MCF 10A (cell line): ENCODE data around the gene EHBP1. TPM values are rescaled to one million over a fixed set of nuclear protein-coding genes. Genes with fewer than 3 reads are reported as not detected.

Source experiments
- BruUV-seq: library from RNA; stranded (reverse); fragments of 400-500 nt; replicated peaks from 2 replicates; lab custom pipeline; 2021; lab: Mats Ljungman, UMichigan
- CTCF ChIA-PET: fragments of 300-600 bp; sonication (Branson Sonifier 250); formaldehyde crosslinking; extraction: SDS; loops from one replicate; lab custom pipeline; 2021; ENCODE audit warnings: antibody characterized with exemption, inconsistent platforms; lab: Yijun Ruan, JAX
- POLR2A ChIA-PET: fragments of 300-600, 350-650 bp; sonication (Branson Sonifier 250); formaldehyde crosslinking; extraction: SDS; loops from one replicate; lab custom pipeline; 2020; ENCODE audit warnings: antibody characterized with exemption, inconsistent platforms; lab: Yijun Ruan, JAX
- DNase-seq: peaks from one replicate; pipeline ENCODE4 v3.0.0-alpha.2; 2018; ENCODE audit not compliant: unreplicated experiment
- H3K27ac Mint-ChIP-seq: one replicate; pipeline ENCODE4 v1.8.0; 2022; ENCODE audit warnings: mild to moderate bottlenecking, low read depth, mixed read lengths; ENCODE audit not compliant: unreplicated experiment
- H3K27me3 Mint-ChIP-seq: one replicate; pipeline ENCODE4 v1.8.0; 2022; ENCODE audit warnings: mixed read lengths; ENCODE audit not compliant: insufficient read depth, unreplicated experiment
- H3K36me3 Mint-ChIP-seq: one replicate; pipeline ENCODE4 v1.8.0; 2022; ENCODE audit warnings: mild to moderate bottlenecking, moderate library complexity, mixed read lengths; ENCODE audit not compliant: insufficient read depth, unreplicated experiment
- H3K4me1 Mint-ChIP-seq: one replicate; pipeline ENCODE4 v1.8.0; 2022; ENCODE audit warnings: mixed read lengths; ENCODE audit not compliant: insufficient read depth, unreplicated experiment
- H3K4me3 Mint-ChIP-seq: one replicate; pipeline ENCODE4 v1.8.0; 2022; ENCODE audit warnings: mild to moderate bottlenecking, moderate library complexity, mixed read lengths; ENCODE audit not compliant: unreplicated experiment
- H3K9me3 Mint-ChIP-seq: one replicate; pipeline ENCODE4 v1.8.0; 2022; ENCODE audit warnings: mixed read lengths; ENCODE audit not compliant: unreplicated experiment
- intact Hi-C: fragments of 100-400 bp; cut with micrococcal nuclease; formaldehyde crosslinking; loops from 2 replicates; pipeline ENCODE4 v1.14.1; 2022
- total RNA-seq: library from RNA; stranded (reverse); gene quantifications from 2 replicates; pipeline ENCODE4 v1.2.3, GENCODE V29; 2022
- TF ChIP-seq, protein P1 (sequence below): fragments of 200-600 bp; IDR thresholded peaks from one replicate; pipeline ENCODE4 v1.8.0; 2022; ENCODE audit warnings: antibody characterized with exemption, mild to moderate bottlenecking; ENCODE audit not compliant: unreplicated experiment

Gene EHBP1
- total RNA-seq, 1 experiment from 2014 or later = 81.2 TPM

DNA sequence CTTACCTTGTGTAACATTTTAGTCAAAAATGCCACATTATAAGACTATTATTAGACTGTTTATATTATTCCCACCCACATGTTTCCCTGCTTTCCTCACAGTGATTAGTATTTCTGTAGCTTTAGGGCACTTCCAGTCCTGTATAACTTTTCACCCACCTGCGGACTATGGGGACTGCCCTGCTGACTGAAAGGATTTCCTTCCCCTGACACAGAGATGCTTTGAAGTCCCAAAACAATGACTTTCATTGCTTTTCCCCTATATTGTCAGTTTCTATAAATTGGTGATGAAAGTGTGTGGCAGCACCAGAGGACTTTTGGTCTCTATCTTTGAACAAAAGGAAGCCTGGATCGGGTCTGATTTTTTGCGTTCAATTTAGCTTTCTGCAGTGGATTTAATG, 286.1 kb downstream of the EHBP1 start:
- Mint-ChIP-seq H3K27me3 (no peaks in the 10 kb centered on the region), H3K4me3 (no peak overlapping the region), H3K9me3 (no peaks in the 10 kb centered on the region), H3K4me1 (no peaks in the 10 kb centered on the region), H3K27ac (no peak overlapping the region), H3K36me3 (peaks cover 25% of the 10 kb centered on the region)
- intact Hi-C loops = no loop called here
- ChIA-PET POLR2A (interaction anchor here (1.1 kb wide), 1 partner anchor 8 kb away, joined by 3 read pairs; no protein-coding TSS in a partner anchor), CTCF (interaction anchor here (0.8 to 1.2 kb wide), 2 partner anchors 203 to 534 kb away, joined by 3 to 4 read pairs; no protein-coding TSS in a partner anchor)
- DNase-seq = no peak
- TF ChIP-seq, protein P1, sequence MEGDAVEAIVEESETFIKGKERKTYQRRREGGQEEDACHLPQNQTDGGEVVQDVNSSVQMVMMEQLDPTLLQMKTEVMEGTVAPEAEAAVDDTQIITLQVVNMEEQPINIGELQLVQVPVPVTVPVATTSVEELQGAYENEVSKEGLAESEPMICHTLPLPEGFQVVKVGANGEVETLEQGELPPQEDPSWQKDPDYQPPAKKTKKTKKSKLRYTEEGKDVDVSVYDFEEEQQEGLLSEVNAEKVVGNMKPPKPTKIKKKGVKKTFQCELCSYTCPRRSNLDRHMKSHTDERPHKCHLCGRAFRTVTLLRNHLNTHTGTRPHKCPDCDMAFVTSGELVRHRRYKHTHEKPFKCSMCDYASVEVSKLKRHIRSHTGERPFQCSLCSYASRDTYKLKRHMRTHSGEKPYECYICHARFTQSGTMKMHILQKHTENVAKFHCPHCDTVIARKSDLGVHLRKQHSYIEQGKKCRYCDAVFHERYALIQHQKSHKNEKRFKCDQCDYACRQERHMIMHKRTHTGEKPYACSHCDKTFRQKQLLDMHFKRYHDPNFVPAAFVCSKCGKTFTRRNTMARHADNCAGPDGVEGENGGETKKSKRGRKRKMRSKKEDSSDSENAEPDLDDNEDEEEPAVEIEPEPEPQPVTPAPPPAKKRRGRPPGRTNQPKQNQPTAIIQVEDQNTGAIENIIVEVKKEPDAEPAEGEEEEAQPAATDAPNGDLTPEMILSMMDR = no peak
- no TSS peak for BruUV-seq

DNA sequence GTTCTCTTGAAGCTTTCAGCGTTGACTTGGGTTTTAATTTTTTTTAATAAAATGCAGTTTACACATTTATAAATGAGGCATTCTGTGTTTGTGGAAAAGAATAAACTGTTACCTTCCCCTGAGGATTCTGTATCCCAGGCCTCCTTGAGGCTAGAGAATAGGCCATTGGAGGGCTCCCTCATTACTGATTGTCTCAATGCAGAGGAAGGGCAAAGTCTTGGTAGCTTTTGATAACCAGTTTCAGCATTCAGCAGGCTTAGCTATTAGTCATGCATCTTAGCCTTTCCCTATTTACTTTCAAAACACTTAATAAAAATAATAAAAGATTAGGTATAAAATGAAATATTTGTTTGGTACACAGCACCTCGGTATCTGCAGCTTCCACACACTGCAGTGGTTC, 287.0 kb downstream of the EHBP1 start:
- POLR2A ChIA-PET = interaction anchor here (0.7 to 1.1 kb wide), 3 partner anchors 9 to 16 kb away, joined by 3 to 4 read pairs (median 3); no protein-coding TSS in a partner anchor
- DNase-seq = no peak

GRCh38 chr2:62994206-62994605, 288.7 kb downstream of the EHBP1 start:
- no TSS peak for BruUV-seq
- no peaks in the 10 kb centered on the region for H3K27me3 Mint-ChIP-seq
- intact Hi-C loops = no loop called here
- ChIA-PET POLR2A (no interaction called here), CTCF (interaction anchor here (0.6 kb wide), 1 partner anchor 194 kb away, joined by 4 read pairs; no protein-coding TSS in a partner anchor)
- peaks cover 30% of the 10 kb centered on the region for H3K36me3 Mint-ChIP-seq
- no peak for DNase-seq
- no peak overlapping the region for H3K27ac Mint-ChIP-seq
- TF ChIP-seq, protein P1 = no peak
- no peak overlapping the region for H3K4me3 Mint-ChIP-seq
- H3K9me3 Mint-ChIP-seq = peaks cover 2% of the 10 kb centered on the region
- peaks cover 12% of the 10 kb centered on the region for H3K4me1 Mint-ChIP-seq

More for the DNA sequence above, 287.0 kb downstream of the EHBP1 start:
- no peak overlapping the region for H3K27ac Mint-ChIP-seq
- H3K27me3 Mint-ChIP-seq = no peaks in the 10 kb centered on the region
- no peaks in the 10 kb centered on the region for H3K9me3 Mint-ChIP-seq
- peaks cover 34% of the 10 kb centered on the region for H3K36me3 Mint-ChIP-seq
- TF ChIP-seq, protein P1 = no peak
- peaks cover 5% of the 10 kb centered on the region for H3K4me1 Mint-ChIP-seq
- CTCF ChIA-PET = interaction anchor here (0.5 to 1.2 kb wide), 2 partner anchors 91 to 204 kb away, joined by 3 to 4 read pairs; no protein-coding TSS in a partner anchor
- no TSS peak for BruUV-seq
- intact Hi-C loops = no loop called here
- no peak overlapping the region for H3K4me3 Mint-ChIP-seq

DNA sequence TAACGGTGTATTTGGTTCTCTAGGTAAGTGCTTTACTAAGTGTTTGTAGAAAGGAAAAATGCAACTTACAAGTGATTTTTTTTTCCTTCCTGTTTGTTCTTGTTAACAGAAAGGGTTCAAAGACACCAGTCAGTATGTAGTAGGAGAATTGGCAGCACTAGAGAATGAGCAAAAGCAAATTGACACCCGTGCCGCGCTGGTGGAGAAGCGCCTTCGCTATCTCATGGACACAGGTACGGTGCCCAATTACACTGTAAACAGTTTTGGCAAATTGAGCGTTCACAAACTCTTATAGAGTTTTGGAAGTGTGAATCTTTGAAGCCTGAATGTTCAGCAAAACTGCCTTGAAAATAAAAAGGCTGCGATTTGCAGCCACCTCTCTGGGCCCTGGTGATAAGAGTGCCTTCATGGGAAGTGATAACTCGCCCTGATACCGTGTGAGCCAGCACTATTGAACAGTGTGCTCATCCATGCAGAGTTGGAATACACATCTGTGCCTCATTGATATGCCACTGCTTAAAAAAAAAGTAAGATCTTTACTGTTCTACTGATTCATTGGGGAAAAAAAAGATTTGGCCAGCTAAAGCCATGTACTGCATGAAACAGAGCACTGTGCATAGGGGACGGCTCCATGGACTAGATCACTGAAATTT, 291.1 kb downstream of the EHBP1 start:
- BruUV-seq = no TSS peak
- Mint-ChIP-seq H3K4me3 (no peak overlapping the region), H3K9me3 (peaks cover 7% of the 10 kb centered on the region), H3K27me3 (no peaks in the 10 kb centered on the region), H3K4me1 (peaks cover 24% of the 10 kb centered on the region), H3K36me3 (peaks cover 28% of the 10 kb centered on the region), H3K27ac (no peak overlapping the region)
- ChIA-PET CTCF (interaction anchor here (1.0 kb wide), 1 partner anchor 192 kb away, joined by 5 read pairs; no protein-coding TSS in a partner anchor), POLR2A (interaction anchor here (0.7 kb wide), 1 partner anchor 55 kb away, joined by 3 read pairs; no protein-coding TSS in a partner anchor)
- DNase-seq = no peak
- intact Hi-C loops = no loop called here
- TF ChIP-seq, protein P1 = no peak
